Measurements from ENCODE around the gene CLUH.
"Not testable (repeated sequence)": the region's sequence is repeated elsewhere in the genome, so short reads cannot be mapped to it uniquely, and the experiment has no call there.

CLUH gene

GRCh38 chr17:2703606-2704005 lies 8.0 kb downstream of the CLUH start:
- no peak overlapping the region for H3K4me3 ChIP-seq (ENCODE audit: low read depth, low read length)

GRCh38 chr17:2703181-2703580 lies 8.4 kb downstream of the CLUH start:
- no peak overlapping the region for H3K4me3 ChIP-seq (ENCODE audit: low read depth, low read length)

GRCh38 chr17:2701996-2702741 lies 9.4 kb downstream of the CLUH start:
- no peak overlapping the region for H3K4me3 ChIP-seq (ENCODE audit: low read depth, low read length)

GRCh38 chr17:2701161-2701995 lies 10.2 kb downstream of the CLUH start:
- H3K4me3 ChIP-seq (ENCODE audit: low read depth, low read length), result no peak overlapping the region

GRCh38 chr17:2700491-2701141 lies 10.9 kb downstream of the CLUH start:
- no peak overlapping the region for H3K4me3 ChIP-seq (ENCODE audit: low read depth, low read length)

GRCh38 chr17:2700030-2700490 lies 11.5 kb downstream of the CLUH start:
- no peak overlapping the region for H3K4me3 ChIP-seq (ENCODE audit: low read depth, low read length)

GRCh38 chr17:2699216-2699805 lies 12.3 kb downstream of the CLUH start:
- not testable (repeated sequence) for H3K4me3 ChIP-seq (ENCODE audit: low read depth, low read length)

GRCh38 chr17:2697611-2698162 lies 13.9 kb downstream of the CLUH start:
- H3K4me3 ChIP-seq (ENCODE audit: low read depth, low read length), result no peak overlapping the region

- H3K4me3 ChIP-seq (ENCODE audit: low read depth, low read length), result no peak overlapping the region
These were observed 15.4 kb downstream of the CLUH start for GRCh38 chr17:2695961-2696760.

- H3K4me3 ChIP-seq (ENCODE audit: low read depth, low read length), result no peak overlapping the region
These were observed 16.2 kb downstream of the CLUH start for GRCh38 chr17:2695243-2695960.

GRCh38 chr17:2694381-2695242 lies 17.0 kb downstream of the CLUH start:
- H3K4me3 ChIP-seq (ENCODE audit: low read depth, low read length), result no peak overlapping the region

- H3K4me3 ChIP-seq (ENCODE audit: low read depth, low read length), result no peak overlapping the region
These were observed 17.8 kb downstream of the CLUH start for GRCh38 chr17:2693561-2694380.

- H3K4me3 ChIP-seq (ENCODE audit: low read depth, low read length), result no peak overlapping the region
These were observed 18.8 kb downstream of the CLUH start for GRCh38 chr17:2692781-2693135.

- H3K4me3 ChIP-seq (ENCODE audit: low read depth, low read length), result no peak overlapping the region
These were observed 19.4 kb downstream of the CLUH start for GRCh38 chr17:2691965-2692780.

GRCh38 chr17:2691069-2691871 lies 20.3 kb downstream of the CLUH start:
- H3K4me3 ChIP-seq (ENCODE audit: low read depth, low read length), result no peak overlapping the region

Data from iPS-11a (cell line).